ENCODE measurements around the gene CLCNKB.
A peak's percentile ranks its signal among the peaks of the same experiment; 100 is the strongest.

CLCNKB gene

DNA sequence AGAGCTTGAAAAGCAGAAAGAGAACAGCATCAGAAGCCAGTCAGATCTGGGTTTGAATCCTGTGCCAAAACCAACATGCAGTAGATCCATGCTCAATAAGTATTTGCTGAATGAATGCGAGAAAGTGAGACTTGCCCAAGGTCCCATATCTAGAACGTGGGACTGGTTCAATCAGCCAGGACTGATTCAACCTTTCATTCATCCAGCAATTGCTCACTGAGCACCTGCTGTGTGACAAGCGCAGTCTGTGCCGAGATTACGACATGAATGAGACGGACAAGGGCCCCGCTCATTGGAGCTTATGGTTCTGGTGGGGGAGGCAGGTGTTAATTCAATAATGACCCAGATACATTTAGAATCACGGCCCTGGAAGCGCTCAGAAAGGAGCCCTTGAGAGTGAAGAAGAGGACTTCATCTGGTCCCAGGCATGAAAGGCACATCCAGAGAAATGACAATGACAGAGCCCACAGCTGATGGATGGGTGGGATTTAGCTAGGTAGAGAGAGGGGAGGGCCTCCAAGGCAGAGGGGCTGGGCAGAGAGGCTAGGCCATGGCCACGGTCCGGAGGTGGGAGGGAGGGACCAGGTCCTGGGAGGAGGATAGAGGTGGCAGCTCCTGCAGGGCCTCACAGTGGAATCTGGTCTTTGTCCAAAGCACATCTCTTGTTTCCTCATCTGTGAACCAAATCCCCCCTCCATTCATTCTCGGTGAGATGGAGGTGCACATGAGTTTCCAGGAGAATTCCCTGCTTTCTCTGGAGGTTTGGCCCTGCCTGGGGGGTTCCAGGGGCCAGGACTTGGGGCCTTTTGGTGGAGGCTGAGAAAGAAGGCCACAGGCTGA is 34.0 kb downstream of the CLCNKB start:
- no peak for DNase-seq

DNA sequence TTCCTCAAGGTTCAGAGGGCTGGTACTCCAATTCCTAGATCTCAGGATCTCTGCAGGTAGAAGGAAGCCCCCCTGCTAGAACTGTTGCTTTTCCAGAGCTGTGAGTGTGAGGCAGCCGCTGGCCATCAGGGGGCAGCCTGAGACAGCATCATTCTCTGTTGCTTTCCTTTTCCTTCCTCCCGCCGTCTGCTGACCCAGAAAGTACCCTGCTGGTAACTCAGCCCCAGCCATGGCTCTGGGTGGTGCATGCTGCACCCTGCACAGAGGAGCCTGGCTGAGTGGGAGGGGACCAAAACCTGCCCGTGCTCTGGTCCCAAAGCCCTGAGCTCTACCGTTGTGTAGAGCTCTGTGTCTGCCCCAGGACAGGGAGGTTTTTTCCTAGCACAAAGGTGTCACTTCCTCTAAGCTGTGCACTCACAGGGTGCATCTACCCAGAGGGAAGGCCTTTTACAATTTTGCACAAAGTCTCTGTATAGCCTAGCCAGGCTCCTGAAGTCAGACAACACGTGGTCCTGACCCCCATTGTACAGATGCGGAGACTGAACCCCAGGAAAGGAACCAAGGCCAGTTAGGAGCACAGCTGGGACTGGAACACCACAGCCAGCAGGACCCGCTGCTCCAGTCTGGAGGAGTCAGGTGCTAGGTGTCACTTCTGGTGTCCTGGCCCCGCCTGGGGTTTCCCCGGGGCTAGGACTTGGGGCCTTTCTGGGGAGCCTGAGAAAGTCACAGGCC is 35.5 kb downstream of the CLCNKB start:
- peak; percentile 63 for DNase-seq

DNA sequence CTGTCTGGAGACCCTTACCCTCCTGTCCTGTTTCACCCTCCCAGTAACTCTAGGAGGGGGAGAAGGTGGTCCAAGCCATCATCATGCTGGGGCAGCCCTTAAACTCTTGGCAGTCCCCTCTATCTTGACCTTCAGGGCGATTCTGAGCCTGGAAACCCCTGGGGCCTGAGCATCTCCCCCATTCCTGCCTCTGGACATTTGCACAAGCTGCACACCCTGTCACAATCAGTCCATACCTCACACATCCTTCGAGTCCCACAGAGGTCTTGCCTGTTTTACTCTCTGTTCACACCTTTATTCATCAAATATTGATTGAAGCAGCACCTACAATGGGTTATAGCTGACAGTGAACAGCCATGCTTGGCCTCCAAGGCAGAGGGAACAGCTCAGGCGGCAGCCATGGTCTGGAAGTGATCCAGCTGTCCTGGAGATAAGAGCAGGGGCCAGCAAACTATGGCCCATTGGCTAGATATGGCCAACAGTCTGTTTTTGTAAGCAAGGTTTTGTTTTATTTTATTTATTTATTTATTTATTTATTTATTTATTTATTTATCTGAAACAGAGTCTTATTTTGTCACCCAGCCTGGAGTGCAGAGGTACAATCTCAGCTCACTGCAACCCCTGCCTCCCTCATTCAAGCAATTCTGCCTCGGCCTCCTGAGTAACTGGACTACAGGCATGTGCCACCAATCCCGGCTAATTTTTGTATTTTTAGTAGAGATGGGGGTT is 37.0 kb downstream of the CLCNKB start:
- no peak for DNase-seq

DNA sequence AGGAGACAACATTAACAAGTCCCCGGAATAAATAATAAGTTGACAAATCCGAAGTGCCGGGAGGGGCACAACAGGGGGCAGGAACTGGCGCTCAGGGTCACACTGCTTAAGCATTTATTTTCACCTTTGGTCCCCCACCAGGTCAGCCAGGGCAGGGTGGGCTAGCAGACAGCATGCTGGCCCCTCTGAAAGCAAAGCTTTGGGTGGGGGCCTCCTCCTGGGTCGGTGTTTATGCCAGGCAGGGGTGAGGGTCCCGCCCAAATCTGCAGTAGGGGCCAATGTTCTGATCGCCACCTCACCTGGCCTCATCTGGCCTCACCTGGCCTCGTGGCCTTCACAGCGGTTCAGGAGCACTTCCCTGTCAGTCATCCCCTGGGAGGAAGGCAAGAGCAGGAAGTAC is 38.1 kb downstream of the CLCNKB start:
- no peak for DNase-seq

DNA sequence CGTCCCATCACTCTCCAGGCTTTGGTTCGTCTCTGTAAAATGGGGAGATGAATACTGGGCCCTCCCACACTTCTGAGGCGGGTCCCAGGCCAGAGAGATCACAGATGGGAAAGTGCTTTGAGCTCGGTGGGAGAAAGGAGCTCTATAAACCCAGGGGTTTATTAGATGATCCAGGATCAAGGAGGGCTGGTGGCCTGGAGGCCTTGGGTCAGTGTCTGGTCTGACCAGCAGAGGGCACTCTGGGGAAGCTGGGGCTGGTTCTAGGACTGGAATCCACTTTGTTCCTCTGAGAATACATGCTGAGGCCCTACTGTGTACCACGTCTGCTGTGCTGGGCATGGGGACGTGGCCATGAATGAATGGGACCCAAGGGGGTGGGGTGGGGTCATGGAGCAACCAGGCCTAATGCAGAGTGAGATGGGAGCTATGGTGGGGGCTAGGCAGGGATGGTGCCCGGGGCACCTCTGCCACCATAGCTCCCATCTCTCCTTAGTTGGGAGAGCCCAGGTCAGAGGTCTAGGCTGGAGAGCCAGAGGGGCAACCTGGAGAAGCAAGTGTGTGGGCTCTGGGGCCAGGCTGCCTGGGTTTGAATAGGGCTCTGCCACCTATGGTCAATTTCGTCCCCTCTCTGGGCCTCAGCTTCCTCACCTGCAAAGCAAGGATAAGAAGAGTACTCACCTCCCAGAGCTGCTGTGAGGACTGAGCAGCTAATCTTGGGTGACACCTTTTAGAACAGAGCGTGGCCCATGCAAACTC is 38.9 kb downstream of the CLCNKB start:
- DNase-seq = peak; percentile 49

DNA sequence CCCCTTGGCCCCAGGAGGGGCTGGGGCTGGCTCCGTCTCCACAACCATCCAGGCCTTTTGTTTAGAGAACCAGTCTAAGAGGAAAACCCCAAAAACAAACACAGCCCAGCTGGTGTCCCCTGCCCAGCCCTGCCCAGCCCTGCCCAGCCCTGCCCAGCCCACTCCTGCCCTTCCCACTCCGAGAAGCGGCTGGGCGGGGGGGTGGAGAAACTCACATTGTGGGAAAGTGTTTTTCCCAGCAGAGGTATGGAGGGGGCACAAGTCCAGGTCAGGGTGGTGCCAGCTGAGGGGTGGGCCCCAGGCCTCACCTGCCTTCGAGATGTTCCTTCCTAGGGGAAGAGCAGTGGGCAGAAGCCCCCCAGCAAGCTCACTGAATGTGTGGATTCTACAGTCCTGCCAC is 39.9 kb downstream of the CLCNKB start:
- DNase-seq = no peak

DNA sequence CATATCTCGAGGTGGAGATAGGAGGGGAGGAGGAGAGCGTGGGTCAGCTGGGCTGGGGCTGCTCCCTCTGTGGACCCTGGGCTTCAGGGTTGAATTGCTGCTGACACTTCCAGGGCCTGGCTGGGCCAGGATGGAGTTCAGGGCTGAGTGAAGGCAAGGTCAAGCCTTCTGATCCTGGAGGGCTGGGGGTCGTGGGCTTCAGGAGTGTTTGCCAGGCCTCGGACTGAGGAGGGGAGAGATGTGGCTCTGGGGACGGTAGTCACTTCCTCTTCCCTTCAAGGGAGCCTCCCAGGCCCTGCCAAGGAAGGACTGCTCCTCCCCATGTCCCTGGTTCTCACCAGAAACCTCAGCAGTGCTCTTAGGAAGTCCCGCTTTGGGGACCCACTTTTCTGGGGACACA is 41.9 kb downstream of the CLCNKB start:
- DNase-seq = no peak

DNA sequence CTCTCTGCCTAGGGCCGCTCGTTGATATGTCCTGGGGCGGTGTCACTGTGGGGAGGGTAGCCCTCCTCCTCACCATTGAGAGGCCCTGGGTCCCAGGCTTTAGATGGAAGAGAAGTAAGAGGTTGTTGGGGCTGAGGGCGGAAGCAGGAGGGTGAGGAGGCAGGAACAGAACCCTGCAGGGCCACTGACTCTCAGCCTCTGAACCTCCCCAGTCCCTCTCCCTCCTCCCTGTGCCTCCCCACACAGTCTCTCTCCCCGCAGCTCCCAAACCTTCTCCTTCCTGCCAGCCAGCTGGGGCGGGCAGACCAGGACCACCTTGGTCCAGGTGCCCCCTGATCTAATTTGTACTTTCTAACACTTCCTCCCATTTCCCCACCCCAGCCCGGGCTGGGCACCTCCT is 44.2 kb downstream of the CLCNKB start:
- no peak for DNase-seq

DNA sequence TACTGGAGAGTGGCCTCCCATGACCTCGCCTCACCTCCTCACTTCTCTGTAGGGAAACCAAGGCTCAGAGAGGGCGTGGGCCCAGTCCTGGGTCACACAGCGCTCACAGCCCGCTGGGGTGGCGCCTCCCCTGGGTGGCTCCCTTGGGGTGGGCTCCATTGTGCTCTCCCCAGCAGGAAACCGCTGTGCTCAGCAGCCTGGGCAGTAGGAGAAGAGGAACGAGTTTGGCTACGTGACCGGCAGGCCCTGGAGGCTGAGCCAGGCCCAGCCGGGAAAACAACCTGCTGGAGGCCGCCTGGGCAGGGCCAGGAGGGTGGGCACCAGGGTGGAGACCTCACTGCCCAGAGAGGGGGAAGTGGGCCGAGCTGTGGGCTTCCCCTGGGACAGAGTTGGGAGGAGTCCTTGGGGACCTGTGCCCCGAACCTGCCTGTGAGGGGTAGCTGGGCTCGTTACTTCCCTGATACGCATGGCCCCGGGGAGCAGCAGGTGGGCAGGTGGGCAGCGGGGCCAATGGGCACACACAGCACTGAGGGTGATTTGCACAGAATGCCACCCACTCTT is 44.8 kb downstream of the CLCNKB start:
- no peak for DNase-seq

DNA sequence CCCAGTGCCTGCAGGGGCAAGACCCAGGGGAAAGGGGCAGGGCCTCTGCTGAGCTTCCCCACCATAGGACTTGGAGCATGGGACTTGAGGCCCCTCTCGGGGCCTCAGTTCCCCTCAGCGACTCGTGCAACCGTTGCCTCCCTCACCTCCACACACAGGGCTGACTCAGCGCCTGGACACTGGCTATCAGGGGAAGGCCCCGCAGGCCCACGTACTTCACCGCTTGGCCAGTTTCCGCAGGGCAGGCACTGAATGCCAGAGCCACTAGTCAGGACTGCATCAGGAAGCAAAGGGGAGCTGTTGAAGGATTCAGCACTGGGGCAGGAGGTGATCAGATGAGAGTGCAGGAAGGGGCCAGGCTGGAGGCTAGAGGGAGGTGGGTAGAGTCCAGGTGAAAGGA is 45.4 kb downstream of the CLCNKB start:
- no peak for DNase-seq

DNA sequence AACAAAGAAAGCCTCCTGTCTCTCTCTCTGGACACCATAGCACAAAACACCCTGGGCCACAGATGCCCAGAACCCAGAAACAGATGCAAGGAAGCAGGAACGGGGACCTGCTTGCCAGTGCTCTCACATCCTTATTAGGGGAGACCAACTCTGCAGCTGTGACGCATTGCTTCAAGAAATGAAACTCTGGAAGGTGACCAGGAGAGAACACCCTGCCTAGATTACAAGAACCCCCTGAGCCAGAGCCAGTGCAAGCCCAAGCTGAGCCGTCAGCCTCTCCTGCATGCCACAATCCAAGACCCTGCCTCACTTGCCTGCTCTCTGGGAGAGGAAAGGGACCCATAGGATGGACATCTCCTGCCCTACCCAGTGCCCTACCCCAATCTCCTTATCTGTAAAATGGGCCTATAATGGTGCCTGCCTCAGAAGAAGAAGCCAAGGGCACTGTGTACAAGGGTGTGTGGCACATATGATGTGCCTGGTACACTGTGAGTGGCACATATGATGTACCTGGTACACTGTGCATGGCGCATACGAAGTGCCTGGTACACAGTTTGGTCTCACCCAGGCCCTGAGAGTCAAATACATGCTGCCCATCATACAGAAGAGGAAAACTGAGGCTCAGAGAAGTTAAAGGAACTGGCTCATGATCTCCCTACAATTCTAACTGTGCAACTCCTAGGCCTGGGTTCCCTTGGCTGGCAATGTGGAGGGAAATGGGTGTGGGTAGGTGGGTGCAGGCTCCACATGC is 46.7 kb downstream of the CLCNKB start:
- no peak for DNase-seq

DNA sequence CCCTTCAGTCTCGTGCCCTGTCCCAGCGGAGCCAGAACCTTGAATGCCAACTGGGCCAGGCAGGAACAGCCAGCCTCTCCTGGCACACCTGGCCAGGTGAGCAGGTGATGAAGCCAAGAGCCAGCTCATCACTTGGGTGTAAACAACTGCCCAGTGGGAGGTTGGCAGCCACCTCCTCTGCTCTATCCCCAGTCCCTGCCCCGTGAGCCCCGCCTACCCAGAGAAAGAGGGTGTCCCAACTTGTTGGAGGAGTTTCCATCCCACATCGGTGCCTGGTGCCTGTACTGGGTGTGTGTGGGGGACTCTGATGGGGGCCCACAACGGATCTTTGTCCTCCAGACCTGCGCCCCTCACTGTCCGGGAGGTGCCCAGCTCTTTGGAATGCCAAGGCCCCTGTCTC is 47.7 kb downstream of the CLCNKB start:
- DNase-seq = peak; percentile 11

DNA sequence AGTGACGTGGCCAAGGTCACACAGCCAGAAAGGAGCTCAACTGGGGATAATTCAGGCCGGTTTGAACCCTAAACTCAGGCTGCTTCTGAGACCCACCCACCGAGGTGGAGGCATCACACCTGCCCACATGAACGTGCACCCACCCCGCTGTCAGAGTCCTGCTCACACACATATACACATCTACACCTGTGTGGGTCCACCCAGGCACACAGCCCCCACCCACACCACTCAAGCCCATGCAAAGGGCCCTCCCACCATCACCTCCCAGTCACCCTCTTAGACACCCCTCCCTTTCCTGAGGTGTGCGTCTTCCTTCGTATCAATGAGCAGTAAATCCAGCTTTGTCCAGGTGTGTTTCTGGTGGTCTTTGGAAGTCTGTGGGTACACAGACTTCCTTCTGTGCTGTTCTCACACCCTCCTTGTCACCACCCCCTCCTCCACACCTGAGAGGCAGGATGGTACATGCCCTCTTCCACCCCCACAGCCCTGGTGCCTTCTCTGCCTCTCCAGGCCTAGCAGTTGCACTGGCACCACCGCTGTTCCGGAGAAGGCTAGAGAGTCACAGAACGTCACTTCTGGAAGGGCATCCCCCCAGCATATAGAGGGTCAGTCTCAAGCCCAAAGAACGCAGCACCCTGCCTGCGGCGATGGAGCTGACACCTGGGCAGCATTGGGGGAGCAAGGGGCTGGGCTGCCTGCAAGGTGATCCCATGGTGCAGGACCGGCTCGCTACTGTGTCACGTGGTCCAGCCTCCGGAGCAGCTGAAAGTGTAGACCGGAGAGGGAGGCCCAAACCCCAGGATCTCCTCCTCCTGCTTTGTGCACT is 48.7 kb downstream of the CLCNKB start:
- no peak for DNase-seq

DNA sequence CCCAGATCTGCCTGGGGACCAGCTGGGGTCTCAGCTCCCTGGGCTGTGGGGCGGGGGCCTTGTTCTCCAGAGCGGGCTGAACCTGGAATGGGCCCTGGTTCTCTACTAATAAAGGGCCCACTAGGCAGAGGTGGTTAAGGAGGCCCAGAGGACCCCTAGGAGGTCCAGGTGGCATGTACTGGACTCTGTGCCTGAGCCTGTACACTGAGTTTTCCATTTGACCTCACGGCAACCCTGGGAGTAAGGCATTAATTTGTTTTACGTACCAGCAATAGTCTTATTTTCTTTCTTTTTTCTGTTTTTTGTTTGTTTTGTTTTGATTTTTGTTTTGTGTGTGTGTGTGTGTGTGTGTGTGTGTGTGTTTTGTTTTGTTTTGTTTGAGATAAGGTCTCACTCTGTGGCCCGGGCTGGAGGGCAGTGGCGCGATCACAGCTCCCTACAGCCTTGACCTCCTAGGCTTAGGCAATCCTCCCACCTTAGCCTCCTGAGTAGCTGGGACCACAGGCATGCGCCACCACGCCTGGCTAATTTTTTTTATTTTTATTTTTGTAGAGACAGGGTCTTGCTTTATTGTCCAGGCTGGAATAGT is 49.4 kb downstream of the CLCNKB start:
- no peak for DNase-seq

DNA sequence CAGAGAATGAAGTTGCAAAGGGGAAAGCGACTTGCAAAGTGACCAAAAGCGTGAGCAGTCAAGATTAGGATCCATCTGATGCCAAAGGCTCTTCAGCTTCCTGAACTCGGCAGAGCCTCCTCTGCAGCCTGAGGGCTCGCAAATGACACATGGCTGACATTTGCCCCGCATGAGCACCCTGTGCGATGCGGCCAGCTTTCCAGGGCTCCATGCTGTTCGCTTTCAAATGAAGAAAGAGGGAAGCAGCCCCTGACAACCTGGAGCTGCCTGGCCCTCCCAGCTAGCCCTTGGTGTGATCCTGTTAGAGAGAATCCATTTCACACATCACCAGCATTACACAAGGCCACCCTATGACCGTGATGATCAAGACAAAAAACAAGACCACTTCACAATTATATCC is 50.0 kb downstream of the CLCNKB start:
- DNase-seq = no peak

DNA sequence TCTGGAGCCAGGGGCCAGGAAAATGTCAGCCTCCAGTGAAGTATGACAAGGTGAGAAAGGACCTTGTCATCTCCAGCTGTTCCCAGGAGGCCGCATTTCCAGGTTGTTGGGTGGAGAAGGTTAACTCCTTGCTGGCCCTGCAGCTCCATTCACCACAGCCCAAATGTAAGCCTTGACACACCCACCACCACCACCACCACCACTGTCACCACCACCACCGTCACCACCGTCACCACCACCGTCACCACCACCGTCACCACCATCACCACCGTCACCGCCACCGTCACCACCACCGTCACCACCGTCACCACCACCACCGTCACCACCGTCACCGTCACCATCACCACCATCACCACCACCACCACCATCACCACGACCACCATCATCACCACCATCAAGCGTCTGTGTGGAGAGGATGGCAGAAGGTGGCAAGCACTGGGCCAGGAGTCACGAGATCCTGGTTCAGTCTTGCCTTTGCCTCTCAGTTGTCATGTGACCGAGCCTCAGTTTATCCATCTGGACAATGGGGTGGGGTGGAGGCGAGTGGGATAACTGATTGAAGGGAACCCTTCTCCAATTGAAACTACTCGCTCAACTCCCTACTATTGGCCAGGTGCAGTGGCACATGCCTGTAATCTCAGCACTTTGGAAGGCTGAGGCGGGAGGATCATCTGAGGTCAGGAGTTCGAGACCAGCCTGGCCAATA is 51.0 kb downstream of the CLCNKB start:
- no peak for DNase-seq

DNA sequence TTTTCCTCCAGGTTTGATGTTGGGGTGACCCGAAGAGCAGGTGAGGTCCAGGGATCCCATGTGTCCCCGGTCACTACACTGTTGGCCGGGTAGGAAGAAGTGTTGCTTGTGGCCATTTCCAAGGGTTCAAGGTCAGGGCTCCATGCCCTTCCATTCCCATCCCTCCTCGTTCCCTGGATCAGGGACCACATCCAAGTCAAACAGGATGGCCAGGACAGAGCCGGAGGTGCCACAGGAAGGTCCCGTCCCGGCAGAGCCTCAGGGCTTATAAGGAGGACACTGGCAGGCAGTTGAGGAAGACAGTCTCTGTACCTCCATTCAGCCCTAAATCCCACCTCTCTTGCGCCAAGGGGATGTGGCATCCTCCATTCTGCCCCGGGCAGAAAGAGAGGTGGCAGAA is 51.9 kb downstream of the CLCNKB start:
- DNase-seq = no peak

DNA sequence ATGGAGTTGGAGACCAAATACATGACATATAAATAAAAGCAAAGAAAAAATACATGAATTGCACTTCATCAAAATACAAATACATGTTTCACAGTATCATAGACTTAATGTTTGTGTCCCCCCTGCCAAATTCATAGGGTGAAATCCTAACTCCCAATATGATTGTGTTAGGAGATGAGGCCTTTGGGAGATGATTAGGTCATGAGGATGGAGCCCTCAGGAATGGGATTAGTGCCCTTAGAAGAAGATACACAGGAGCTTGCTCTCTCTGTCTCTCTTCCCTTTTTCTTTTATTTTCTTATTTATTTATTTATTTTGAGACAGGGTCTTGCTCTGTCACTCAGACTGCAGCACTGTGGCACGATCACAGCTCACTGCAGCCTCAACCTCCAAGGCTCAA is 55.8 kb downstream of the CLCNKB start:
- no peak for DNase-seq

DNA sequence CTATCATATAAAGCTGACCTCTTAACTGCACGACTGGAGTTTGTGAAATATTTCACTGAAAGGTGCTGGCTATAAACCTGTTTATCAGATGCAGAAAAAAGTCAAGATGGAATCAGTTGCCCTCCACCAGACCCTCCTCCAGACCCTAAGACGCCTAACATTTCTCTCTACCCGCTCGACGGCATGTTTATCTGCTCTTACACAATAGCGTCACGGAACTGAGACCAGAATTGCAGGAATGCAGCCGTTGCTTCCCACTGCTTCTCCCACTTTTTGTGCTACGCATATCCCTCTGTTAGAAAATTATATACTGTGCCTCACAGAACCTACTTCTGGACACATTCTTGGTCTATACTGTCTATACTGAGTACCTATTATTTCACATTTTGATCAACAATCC is 58.0 kb downstream of the CLCNKB start:
- no peak for DNase-seq

Measured in NCI-H1105 (cell line).